ENCODE data around the gene CD22.

- TF ChIP-seq CTCF (IDR thresholded peaks at IDR 0.05) (no peak), POLR2A (IDR thresholded peaks at IDR 0.05) (no peak)
Observed at GRCh38 chr19:35317464-35318043, 11.4 kb upstream of the CD22 start.
